CD4-positive, alpha-beta T cell treated with Interleukin-15 for 1 hour (primary cell): Measurements from ENCODE around the gene STX8.

ENCODE experiments used
- DNase-seq: peaks from one replicate; pipeline ENCODE4 v3.0.0-alpha.2; 2020

Gene STX8

DNA sequence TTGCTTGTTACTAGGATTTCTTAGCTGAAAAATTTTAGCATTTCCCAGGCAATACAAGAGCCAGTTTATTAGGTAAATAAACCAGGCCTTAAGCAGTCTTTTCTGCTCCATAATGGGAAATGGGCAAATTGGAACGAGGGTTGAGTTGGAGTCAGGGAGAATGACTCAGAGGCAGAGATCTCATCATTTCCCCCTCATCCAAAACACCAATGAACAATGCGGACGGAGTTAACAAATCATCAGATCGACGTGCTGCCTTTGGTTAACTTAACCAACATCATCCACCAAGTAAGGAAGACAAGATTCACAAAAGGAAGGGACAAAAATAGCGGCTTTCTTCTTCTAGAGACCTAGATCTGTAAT, 243.5 kb downstream of the STX8 start:
- no peak for DNase-seq

DNA sequence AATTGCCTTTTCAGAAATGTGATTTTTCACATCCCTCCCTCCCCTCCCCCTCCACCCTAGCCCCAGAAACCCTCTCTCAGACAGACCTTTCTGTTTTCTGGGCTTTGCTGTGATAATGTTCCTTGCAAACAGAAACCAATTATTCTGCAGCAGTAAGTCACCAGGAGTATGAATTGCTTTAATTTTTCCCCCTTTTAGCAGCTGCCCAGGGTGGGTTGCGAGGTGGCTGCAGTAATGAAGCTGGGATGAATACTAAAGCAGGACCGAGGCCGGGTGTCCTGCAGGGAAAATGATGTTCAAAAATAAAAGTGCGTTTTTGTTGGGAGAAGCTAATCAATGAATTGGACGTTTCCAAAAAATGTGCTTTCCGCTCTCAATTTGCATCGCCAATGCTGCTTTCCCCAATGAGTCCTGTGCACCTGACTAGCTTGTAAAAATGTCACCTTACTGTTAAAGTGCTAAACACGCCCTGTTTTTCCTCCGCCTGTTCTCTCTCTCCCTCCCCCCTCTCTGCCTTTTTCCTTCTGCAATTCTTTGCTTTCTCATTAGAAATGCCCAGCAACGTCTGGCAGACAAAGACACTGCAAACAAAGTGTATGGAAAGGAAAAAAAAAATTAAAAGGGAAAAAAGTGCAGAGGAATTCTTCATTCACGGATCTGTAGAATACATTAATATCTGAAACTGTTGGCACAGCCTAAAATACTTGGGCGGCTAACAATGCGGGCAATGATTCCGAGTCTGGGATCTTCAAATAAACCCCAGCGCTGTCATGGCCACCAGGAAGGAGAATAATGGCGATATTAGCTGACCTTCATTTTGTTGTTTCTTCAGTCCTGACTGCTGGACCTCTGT, 244.1 kb downstream of the STX8 start:
- DNase-seq, result no peak

DNA sequence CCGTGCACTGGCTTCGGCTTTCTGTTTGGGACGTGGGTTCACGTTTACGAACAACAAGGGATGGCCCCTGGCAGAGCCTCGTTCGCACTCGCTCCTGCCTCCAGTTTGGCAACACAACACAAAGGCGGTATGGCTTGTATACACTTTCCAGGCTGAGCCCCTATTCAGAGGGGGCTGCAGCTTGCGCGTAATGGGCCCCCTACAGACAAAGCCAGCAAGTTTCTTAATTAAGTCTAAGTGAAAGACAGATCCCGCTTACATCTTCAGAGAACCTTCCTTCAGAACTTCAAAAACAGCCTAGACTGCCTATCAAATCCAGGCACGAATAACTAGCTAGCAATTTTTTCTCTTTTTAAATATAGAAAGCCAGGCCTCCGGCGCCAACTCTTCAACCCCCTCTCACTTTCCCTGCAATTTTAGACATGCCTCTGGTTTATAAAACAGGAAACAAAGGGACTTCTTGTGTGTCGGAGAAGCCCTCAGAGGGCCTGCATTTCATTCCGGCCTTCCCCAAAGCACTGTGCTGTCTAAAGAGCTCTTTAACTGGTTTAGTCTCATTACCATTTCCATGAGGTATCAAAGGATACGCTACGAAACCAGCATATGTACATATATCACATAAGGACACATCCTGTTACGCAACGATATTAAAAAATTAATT, 244.9 kb downstream of the STX8 start:
- DNase-seq, result no peak

DNA sequence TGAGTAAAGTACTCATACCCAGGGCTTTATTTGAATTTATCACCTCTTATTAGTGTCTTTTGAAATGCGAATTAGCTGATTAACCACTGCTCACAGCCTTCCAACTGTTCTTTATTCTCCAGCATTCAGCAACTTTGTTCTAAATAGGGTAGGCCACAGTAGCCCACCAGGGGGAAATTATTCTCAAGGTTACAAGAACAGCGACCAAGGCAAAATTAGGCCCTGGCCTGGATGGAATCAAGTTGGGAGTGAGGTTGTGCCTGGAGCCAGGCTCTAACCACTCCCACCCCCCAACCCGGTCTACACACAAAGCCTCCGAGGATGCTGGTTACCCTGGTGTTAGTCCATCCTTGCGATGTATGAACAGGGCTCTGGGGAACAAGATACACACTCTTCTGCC, 245.5 kb downstream of the STX8 start:
- no peak for DNase-seq

DNA sequence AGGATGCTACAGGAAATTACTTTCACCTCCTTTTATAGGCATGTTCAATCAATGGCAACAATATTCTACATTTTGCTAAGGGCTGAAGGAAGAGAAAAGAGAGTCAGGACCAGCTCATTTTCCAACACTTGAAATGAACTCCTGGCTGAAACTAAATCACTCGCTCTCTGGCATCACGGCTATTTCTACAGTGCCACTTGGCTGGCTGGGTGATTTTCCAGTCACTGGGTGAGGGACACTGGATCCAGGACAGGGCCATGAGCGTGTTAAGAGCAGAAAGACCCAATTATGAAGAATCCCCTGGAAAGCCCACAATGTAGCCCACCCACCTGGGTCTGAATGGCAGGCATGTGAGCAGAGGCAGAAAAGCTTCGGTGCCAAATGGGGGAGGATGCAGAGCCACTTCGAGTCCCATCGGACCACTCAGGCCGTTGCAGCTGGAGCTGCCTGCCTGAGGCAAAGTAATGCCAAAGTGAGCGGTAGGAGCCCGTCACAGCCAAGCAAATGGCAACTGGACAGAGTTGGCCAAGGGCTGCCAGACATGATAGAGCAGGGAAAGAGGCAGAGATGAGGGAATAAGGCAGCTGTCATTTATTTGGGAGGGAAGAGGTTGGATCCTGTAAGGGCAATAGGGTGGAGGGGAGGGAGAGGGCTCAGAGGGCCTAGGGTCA, 246.2 kb downstream of the STX8 start:
- no peak for DNase-seq

DNA sequence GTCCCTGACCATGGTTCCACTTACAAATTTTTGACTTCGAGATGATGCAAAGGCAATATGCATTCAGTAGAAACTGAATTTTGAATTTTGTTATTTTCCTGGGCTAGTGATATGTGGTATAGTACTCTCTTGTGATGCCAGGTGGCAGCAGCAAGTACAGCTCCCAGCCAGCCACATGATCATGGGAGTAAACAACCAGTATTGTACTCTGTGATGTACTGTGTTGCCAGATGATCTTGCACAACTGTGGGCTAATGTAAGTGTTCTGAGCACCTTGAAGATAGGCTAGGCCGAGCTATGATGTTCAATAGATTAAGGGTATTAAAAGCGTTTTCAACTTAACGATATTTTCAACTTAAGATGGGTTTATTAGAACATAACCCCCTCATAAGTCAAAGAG, 250.8 kb downstream of the STX8 start:
- DNase-seq, result no peak

DNA sequence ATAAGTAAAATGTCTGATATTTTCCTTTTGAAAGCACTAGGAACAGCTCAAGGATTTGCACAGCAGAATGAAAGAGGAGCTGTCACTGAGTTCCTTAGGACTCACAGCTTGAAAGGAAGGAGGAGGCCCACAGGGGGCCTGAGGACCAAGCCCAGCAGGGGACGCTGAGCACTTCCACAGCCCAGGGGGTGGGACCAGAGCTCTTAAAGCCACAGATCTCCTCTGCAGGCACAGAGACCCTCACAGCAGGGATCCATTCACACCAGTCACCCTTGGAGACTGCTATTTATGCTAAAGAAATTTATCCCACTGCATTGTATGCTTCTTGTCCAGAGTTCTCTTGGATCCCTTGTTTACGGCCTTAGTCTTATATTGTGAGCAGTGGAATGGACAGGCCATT, 253.3 kb downstream of the STX8 start:
- DNase-seq, result no peak

DNA sequence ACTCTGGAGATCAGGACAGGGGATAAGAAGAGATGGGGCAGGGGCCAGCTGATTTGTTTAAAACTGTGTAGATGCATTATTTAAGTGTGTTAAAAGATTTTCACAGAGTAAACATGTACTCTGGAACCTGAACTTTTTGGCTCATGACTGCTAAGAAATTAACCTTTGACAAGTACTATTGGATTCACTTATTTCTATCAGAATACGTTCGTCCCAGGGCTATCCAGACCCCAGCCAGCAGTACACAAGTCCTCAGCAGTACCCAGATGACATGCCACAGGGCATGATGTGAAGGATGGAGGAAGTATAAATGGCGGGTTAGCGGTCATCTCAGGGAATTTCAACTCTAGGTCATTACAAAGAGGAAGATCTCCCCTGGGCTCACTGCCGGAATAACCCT, 253.7 kb downstream of the STX8 start:
- no peak for DNase-seq

DNA sequence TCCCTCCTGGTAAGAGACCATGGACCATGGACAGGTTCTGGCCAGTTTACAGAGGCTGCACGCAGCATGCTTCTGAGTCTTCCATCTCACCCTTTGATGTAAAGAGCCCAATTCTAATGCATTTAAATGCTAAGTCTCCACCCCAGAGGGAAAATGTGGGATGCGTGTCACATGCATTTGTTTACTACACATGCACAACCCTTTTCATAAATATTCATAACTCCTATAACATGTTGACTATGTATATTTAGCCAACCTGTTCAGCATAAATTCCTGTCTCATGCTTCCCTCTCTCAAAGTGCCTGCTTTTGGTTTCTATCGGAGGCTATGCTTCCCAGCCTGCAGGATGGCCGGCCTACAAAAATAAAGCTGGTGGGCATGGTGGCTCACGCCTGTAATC, 260.3 kb downstream of the STX8 start:
- DNase-seq, result no peak

DNA sequence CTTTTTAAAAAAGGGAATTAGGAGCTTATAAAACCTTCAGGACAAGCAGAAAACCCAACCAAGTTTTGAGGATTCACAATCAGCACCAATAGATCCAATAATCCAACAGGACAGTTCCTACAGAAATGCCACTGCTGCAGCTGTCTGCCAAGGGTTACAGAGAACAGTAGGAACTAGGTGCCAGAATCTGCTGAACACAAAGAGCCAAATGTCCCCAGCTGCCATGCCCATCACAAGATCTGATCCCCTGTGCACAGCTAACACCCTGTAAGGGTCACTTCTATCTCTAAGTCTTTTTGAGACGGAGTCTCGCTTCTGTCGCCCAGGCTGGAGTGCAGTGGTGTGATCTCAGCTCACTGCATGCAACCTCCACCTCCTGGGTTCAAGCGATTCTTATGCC, 262.3 kb downstream of the STX8 start:
- no peak for DNase-seq

DNA sequence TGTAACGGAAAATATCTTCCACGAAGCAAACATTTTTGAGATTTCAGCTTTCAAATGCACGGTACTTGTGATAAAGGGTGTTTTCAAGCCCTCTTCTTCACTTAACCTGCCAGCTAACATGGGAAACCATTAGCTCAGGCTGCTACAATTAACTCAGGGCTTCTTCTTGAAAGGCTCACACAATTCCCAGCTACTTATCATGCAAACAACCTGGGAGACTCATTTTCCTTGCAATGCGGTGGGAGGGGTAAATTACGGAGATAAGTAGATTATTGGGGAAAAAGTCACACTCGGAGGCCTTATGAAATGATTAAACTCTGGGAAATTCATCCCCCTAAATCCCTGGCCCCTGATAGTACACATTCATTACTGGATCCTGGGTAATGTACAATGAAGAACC, 266.4 kb downstream of the STX8 start:
- no peak for DNase-seq

DNA sequence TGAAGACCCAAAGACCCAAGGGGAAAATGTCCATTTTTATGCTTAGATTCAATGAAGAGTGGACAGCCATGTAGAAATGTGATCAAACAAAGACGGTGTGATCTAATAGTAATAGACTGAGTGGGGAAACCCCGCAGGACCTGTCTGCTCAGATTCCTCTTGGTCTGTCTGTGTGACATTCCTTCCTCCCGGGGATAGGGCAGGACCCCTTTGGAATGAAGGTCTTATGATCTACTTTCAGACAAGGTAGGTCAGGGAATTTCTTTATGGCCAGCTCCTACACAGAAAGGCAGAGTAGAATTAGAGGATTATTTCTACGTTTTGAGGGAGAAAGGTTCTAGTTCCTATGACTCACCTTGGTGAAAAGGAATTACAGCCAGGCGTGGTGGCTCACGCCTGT, 267.6 kb downstream of the STX8 start:
- no peak for DNase-seq

DNA sequence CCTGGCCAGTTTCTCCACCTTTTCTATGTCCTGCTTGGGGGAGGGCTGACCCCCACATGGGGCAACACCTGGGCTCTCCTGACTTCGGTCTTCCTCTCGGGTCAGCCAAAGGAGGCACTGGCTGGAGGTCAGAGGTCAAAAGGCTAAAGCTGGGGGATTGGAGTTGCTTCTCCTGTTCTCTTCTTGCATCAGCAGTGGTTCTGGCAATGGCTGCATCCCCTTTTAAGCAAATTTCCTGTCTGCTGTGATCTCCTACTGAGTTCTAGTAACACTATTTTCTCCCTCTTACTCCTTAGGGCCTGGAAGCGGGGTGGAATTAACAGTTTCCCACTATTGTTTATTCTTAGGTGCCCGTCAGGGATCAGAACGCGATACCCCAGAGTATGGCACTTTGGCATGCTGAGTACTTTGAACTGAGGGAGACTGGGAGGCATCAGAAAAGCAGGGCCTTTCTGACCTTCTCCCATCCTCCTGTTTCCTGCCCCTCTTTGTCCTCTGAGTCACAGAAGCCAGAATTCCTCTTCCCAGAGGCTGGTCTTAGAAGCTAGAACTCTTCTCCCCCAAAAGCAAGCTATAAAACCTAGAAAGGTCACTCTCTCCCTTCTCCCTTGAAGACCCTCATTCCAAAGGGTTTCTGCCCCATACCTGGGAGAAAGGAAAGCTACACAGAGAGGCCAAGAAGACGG, 268.2 kb downstream of the STX8 start:
- no peak for DNase-seq

DNA sequence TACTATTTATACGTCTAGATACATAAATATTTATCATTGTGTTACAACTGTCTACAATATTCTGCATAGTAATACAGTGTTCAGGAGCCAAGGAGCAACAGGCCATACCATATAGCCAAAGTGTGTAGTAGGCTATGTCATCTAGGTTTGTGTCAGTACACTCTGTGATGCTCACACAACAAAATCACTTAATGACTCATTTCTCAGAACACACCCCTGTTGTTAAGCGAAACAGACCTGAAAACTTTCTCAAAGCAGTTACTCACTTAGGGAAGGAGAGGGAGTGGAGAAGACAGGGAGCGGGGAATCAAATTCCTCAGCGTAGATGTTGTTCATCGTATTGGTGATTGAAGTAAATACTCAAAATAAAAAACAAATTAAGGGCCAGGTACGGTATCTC, 269.5 kb downstream of the STX8 start:
- DNase-seq, result no peak

DNA sequence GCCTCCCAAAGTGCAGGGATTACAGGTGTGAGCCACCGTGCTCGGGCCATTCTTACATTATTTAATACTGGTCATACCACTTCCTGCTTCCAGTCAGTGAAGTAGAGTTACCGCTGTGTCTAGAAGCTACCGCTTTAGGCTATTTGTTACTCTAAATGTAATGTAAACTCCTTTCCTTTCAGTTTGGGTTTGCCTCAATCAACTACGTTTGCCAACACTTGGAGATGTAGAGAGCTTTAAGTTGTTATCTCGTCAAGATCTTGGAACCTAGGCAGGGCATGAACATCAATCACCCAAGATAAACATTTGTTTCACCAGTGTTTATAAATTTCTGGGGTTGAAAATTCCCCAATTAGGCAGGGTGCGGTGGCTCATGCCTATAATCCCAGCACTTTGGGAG, 275.9 kb downstream of the STX8 start:
- no peak for DNase-seq

DNA sequence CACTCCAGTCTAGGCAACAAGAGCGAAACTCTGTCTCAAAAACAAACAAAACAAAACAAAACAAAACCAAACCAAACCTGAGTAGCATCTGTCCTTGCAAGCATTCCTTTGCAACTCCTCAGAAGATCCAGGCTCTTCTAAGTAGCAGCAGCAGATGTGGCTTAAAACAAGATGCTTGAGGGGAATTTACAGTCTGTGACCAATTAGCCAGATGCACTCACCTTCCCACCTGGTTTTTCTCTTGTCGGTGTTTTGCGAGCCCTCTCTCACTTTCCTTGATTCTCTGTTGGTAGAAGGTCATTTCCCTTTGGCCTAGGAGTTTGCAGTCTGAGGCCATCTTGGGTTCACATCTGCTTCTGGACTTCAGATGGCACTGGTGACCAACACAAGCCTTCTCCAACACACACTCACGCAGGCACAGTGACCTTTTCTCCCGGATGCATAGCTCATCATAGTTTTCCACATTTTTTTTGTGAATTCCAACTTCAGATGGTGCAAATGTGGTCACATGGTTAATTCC, 276.8 kb downstream of the STX8 start:
- no peak for DNase-seq

DNA sequence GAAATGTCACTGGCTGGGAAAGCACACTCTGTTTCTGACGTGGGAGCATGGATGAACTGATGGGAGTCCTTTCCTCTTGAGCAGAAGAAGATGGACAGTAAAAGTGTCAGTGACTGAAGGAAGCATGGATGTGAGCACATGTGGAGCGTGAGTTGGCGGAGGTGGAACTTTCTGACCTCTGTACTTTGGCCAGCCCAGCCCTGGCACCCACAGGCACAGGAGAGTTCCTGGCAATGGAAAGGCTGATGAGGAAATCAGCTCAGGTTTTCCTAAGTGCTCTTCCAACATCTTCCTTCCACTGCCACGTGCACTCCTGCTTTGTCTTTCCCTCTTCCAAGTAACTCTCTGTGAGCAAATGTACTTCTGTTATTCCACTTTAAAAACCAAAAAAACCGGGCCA, 277.5 kb downstream of the STX8 start:
- DNase-seq, result no peak

DNA sequence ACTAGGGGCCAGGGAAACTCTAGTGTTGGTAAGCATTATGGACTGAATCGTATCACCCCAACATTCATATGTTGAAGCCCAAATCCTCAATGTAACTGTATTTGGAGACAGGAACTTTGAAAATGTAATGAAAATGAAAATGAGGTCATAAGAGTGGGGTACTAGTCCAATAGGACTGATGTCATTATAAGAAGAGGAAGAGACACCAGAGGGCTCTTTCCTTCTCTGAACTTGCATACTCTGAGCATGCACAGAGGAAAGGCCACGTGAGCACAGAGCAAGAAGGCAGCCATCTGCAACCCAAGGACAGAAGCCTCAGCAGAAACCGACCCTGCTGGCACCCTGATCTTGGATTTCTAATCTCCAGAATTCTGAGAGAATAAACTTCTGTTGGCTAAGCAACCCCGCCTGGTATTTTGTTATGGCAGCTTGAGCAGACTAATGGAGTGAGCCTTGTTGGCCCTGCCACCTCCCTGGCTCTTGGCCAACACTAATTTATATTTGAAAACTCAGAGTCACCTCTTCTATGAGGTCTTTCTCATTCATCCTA, 280.9 kb downstream of the STX8 start:
- no peak for DNase-seq

DNA sequence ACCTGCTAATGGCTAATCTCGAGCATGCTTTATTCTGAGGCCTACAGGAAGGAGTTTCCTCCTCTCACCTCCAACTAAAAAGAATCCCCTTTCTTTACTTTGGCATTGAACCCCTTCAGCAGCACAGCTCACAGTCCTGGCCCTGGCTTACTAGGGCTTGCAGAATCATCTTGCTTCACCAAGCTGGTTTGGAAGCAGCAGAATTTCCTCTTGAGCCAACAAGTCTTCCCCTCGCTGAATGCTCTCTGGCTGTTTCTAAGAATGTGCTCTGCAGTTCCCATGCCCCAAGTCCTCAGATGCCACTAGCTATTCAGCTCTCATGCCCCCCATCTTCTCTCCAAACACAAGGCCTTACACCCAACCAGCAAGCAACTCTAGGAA, 283.1 kb downstream of the STX8 start:
- no peak for DNase-seq

DNA sequence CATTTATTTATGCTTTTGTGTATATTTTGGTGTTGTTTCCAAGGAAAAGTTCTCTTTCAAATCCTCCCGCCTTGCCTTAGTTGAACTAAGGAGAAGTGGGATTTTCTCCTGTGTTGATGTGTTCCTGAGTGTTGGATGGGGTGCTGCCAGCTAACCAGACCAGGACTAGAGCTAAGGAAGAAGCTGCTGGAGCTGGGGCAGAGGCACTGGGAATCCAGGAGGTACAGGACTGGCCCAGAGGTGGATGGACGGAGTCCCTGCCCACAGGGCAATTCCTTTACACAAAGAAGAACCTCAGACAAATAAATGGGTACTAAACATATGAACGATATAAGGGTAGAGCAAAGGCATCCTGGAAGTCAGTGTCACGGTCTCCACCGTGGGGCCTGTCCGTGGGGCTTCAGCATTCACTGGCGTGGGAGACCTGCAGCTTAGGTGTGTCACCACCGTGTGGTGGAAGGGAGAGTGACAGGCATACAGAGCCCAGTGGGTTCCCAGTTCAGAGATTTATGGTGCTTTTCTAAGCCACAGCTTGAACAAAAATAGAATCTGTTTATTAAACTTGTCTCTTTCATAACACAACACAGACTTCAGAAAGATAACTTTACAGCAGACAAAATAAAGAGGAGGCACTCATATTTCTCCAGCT, 283.6 kb downstream of the STX8 start:
- DNase-seq, result no peak

DNA sequence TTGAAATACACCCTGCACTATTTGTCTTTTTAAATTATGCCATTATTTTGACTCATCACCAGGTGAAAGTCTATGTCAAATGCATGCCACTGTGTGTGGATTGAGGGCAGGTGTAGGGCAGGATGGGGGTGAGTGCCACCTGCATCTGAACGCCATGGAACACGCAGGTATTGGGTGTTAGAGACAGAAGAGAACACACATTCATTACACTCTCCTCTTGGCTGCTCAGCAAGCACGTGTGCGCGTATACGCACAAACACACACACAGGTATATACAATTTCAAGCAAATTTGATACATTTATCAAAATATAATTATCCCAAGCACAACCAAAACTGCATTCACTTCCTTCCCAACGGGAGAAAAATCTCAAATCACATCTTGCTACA, 285.4 kb downstream of the STX8 start:
- no peak for DNase-seq

DNA sequence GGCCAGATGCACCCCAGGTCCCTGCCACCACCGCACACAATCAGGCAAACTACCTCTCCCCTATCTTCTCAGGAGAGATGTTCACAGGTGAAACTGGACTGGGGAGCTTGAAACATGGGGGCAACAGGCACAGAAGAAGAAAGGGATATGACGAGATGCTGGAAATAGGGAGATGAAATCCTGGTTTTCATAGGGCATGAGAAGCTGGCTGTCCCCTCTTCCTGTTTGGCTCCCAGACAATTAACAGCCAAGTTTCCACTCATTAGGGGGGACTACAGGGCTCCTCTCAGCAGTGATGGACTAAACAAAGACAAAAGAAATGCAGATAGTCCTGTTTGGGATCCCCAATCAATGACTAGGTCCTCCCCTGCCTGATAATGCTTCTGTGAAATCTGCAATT, 288.3 kb downstream of the STX8 start:
- no peak for DNase-seq

DNA sequence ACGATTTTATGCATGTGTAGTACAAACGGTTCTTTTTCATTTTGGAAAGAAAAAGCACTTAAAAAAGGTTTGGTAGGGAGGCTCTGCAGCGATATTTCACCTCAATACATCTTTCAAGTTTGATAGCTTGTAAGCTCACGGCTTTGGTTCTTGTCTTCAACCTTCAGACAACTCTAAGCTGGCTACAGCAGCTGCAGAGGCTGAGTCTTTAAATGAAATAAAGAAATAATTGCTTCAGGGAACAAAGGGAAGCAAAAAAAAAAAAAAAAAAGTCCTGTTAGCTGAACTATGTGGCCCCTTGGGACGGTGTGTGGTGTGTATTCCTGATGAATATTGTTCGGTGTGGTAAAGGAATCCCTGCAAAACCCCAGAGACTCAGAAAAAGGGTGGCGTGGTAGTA, 289.2 kb downstream of the STX8 start:
- DNase-seq, result no peak
